ENCODE results near the gene TOP3A. TPM values are rescaled to one million over a fixed set of nuclear protein-coding genes. Genes with fewer than 3 reads are reported as not detected.

The TOP3A gene
- total RNA-seq, 1 experiment from 2014 or later, result 68.7 TPM

DNA sequence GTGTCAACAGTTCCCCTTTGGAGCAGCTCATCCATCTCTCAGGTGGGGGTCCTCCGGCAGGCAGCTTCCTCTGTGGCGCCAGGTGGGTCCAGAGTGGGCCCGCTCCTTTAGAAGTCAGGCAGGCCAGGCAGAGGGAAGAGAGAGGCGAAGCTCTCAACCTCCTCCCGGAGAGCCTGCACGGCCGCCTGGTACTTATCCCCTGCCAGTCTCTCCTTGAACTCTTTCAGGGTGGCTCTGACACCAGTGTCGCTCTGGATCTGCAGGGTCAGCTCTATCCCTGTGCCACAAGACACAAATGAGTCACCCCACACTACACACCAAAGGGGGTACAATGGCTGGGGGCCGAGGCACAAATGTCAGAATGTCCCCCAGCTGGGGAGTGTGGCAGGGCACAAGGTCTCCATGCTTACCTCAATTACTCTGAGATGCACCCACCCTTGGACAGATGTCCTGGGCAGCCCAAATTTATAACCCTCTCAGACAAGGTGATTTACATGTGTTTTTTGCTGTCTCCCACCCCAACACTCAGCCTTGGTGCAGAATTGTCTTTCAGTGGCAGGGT is 13.9 kb upstream of the TOP3A start:
- H3K79me2 ChIP-seq (ENCODE audit: insufficient read depth, low read length), result no peaks in the 10 kb centered on the region
- H2AK5ac ChIP-seq (ENCODE audit: insufficient read length, low read length), result no peak overlapping the region
- no peak overlapping the region for H2BK12ac ChIP-seq (ENCODE audit: insufficient read length, low read depth, low read length)
- no CpG with 5 or more reads among the region's 9 CpGs for WGBS (ENCODE audit: extremely low coverage, insufficient read length, low lambda C conversion rate)
- no peak for TF ChIP-seq CTCF (conservative IDR thresholded peaks at IDR 0.05)
- no peak overlapping the region for H4K8ac ChIP-seq (replicated peaks; ENCODE audit: insufficient read length, low read depth, low read length)
- H3K18ac ChIP-seq (ENCODE audit: insufficient read length, low read depth, low read length), result no peak overlapping the region
- no peak overlapping the region for H4K91ac ChIP-seq (ENCODE audit: insufficient read length, low read depth, low read length)
- Mint-ChIP-seq H3K27ac (no peak overlapping the region; a peak in 1 of 7 replicates), H3K36me3 (ENCODE audit: insufficient read depth in 1 of 3, low read depth in 3 of 3) (peaks cover 34 to 81% (median 51%) of the 10 kb centered on the region in 3 experiments), H3K4me3 (no peak overlapping the region), H3K9me3 (peaks cover 0 to 2% of the 10 kb centered on the region in 2 experiments; a peak in 2 of 5 replicates), H3K27me3 (ENCODE audit: low read depth) (peaks cover 1% of the 10 kb centered on the region; the same call in 1 of the 2 replicates), H3K4me1 (no peaks in the 10 kb centered on the region)
- no peak overlapping the region for H3T11ph ChIP-seq (ENCODE audit: low read length)
- no peaks in the 10 kb centered on the region for H3K9me3 ChIP-seq (ENCODE audit: control insufficient read depth, low read depth, low read length)
- H3K23me2 ChIP-seq (ENCODE audit: insufficient read length, low read depth, low read length, poor library complexity, severe bottlenecking), result no peaks in the 10 kb centered on the region
- no peak overlapping the region for H2BK15ac ChIP-seq (ENCODE audit: low read depth, low read length)
- no peak overlapping the region for H2BK20ac ChIP-seq (ENCODE audit: low read depth, low read length, poor library complexity, severe bottlenecking)
- H3K9ac ChIP-seq (ENCODE audit: extremely low read depth, insufficient read length, low read length), result no peak overlapping the region
- no peak for DNase-seq
- H2BK5ac ChIP-seq (ENCODE audit: insufficient read length, low read length), result no peak overlapping the region
- no peak overlapping the region for H3K14ac ChIP-seq (ENCODE audit: insufficient read depth, low read length)
- no peak overlapping the region for H3K4ac ChIP-seq (ENCODE audit: low read depth, low read length)
- H3K56ac ChIP-seq (ENCODE audit: insufficient read length, low read depth, low read length), result no peak overlapping the region
- H3K4me1 ChIP-seq (ENCODE audit: insufficient read depth, low read length), result no peaks in the 10 kb centered on the region
- H3K27me3 ChIP-seq (ENCODE audit: insufficient read depth, low read length), result no peaks in the 10 kb centered on the region
- no peak overlapping the region for H3K23ac ChIP-seq (ENCODE audit: insufficient read length, low read depth, low read length)
- no peak overlapping the region for H2AFZ ChIP-seq (ENCODE audit: low read length)
- H3K79me1 ChIP-seq (ENCODE audit: insufficient read depth, low read depth, low read length, poor library complexity, severe bottlenecking), result no peaks in the 10 kb centered on the region
- H3K27ac ChIP-seq (ENCODE audit: insufficient read length, low read depth, low read length), result no peak overlapping the region
- H4K5ac ChIP-seq (ENCODE audit: insufficient read length, low read depth, low read length), result no peak overlapping the region
- no peak overlapping the region for H2BK120ac ChIP-seq (ENCODE audit: low read depth, low read length, poor library complexity, severe bottlenecking)
- no peak overlapping the region for H3K4me2 ChIP-seq (ENCODE audit: insufficient read depth, insufficient read length, low read length)
- no peaks in the 10 kb centered on the region for H4K20me1 ChIP-seq (ENCODE audit: control insufficient read depth, insufficient read depth, insufficient read length)
